Measurements from ENCODE around the gene IRX4. TPM values are rescaled to one million over a fixed set of nuclear protein-coding genes. Genes with fewer than 3 reads are reported as not detected.
A peak's percentile ranks its signal among the peaks of the same experiment; 100 is the strongest.

The IRX4 gene
- total and polyA plus RNA-seq, 7 donors, result 0.05 to 0.65 (median 0.48) TPM; not detected in 4

DNA sequence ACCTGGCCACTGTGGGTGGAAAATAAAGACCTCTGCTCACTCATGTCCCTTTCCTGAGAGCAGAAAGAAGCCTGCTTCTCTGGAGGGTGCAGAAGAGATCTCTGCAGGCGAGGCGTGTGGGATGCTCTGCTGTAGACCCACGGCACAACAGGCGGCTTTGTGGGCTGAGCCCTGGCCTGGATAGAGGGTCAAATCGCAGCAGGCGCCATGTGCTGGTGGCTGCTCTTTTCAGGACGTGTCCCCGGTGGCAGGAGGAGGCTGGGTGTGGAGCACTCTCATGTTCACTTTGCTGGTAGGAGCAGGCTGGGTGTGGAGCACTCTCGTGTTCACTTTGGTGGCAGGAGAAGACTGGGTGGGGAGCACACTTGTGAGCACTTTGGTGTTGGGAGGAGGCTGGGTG, 35.1 kb downstream of the IRX4 start:
- intact Hi-C loops (cut with DNase I), result no loop called here
- ATAC-seq (no peak), DNase-seq (peak in 1 of 2 donors; percentile 19)
- Histone ChIP-seq H3K9me3 (no peaks in the 10 kb centered on the region), H3K4me3 (no peak overlapping the region), H3K36me3 (ENCODE audit: insufficient read depth in 1 of 2, low read depth in 1 of 2) (no peaks in the 10 kb centered on the region), H3K27me3 (ENCODE audit: insufficient read depth in 3 of 3, low read length in 2 of 3) (peaks cover 0 to 51% (median 15%) of the 10 kb centered on the region in 3 donors), H3K4me1 (no peaks in the 10 kb centered on the region), H3K27ac (no peak overlapping the region)
- WGBS, 3 donors, result 74 to 77% (median 75%) methylated on average over 9 of the region's 9 CpGs
- TF ChIP-seq, protein P1, sequence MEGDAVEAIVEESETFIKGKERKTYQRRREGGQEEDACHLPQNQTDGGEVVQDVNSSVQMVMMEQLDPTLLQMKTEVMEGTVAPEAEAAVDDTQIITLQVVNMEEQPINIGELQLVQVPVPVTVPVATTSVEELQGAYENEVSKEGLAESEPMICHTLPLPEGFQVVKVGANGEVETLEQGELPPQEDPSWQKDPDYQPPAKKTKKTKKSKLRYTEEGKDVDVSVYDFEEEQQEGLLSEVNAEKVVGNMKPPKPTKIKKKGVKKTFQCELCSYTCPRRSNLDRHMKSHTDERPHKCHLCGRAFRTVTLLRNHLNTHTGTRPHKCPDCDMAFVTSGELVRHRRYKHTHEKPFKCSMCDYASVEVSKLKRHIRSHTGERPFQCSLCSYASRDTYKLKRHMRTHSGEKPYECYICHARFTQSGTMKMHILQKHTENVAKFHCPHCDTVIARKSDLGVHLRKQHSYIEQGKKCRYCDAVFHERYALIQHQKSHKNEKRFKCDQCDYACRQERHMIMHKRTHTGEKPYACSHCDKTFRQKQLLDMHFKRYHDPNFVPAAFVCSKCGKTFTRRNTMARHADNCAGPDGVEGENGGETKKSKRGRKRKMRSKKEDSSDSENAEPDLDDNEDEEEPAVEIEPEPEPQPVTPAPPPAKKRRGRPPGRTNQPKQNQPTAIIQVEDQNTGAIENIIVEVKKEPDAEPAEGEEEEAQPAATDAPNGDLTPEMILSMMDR (IDR thresholded peaks at IDR 0.05), result no peak

DNA sequence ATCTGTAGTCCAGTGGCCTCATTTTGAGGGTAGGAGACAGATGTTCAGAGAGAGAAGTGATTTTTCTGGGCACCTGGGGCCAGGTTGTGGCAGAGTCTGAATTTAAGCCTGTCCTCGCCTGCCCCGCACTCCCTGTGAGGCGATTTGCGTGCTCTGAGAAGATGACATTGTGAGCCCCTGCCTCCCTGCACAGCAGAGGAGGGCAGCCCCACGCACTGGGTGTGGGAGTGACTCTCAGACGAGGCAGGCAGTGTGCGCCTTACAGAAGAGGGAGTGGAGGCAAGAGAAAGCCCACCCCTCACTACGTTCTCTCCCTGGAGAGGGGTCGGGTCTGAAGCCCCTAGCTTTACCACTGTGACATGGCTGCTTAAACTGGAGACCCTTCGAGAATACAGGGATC, 35.7 kb downstream of the IRX4 start:
- DNase-seq (peak in 1 of 2 donors; percentile 6), ATAC-seq (no peak)
- Histone ChIP-seq H3K27me3 (ENCODE audit: insufficient read depth in 3 of 3, low read length in 2 of 3) (peaks cover 0 to 45% (median 15%) of the 10 kb centered on the region in 3 donors), H3K36me3 (ENCODE audit: insufficient read depth in 1 of 2, low read depth in 1 of 2) (no peaks in the 10 kb centered on the region), H3K4me1 (no peaks in the 10 kb centered on the region), H3K4me3 (no peak overlapping the region), H3K27ac (no peak overlapping the region), H3K9me3 (no peaks in the 10 kb centered on the region)
- TF ChIP-seq, protein P1 (IDR thresholded peaks at IDR 0.05), result no peak
- 66 to 70% (median 69%) methylated on average over 10 of the region's 10 CpGs for WGBS, 3 donors
- intact Hi-C loops (cut with DNase I), result no loop called here

DNA sequence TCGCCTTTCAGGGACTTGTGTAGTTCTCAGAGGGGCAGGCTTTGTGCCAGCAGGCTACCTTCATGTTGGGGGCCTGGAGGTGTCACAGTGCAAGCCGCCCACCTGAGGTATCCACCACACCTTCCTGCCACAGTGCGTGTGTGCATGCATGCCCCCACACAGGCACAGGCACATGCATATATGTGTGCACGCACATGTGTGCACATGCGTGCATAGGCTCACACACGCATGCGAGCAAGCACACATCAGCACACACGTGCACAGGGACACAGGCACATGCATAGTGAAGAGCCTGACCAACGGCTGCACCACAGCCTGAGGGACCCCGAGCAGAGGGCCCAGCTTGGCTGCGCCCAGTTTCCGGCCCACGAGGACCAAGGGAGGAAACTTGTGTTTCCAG, 36.1 kb downstream of the IRX4 start:
- Histone ChIP-seq H3K27ac (no peak overlapping the region), H3K9me3 (no peaks in the 10 kb centered on the region), H3K27me3 (ENCODE audit: insufficient read depth in 3 of 3, low read length in 2 of 3) (peaks cover 0 to 41% (median 16%) of the 10 kb centered on the region in 3 donors), H3K4me3 (no peak overlapping the region), H3K36me3 (ENCODE audit: insufficient read depth in 1 of 2, low read depth in 1 of 2) (no peaks in the 10 kb centered on the region), H3K4me1 (no peaks in the 10 kb centered on the region)
- intact Hi-C loops (cut with DNase I), result no loop called here
- TF ChIP-seq, protein P1 (IDR thresholded peaks at IDR 0.05), result no peak
- ATAC-seq, result no peak
- 82 to 86% (median 84%) methylated on average over 13 of the region's 13 CpGs for WGBS, 3 donors
- peak in 1 of 2 donors; percentile 35 for DNase-seq

DNA sequence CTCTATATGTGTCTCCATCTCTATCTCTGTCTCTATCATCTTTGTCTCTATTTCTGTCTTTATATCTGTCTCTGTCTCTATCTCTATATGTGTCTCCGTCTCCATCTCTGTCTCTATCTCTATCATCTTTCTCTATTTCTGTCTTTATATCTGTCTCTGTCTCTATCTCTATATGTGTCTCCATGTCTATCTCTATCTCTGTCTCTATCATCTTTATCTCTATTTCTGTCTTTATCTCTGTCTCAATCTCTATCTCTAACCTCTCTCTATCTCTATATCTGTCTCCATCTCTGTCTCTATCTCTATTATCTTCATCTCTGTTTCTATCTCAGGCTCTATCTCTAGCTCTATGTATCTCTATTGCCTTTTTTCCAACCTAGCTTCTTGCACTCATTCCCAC, 37.0 kb downstream of the IRX4 start:
- intact Hi-C loops (cut with DNase I), result no loop called here
- Histone ChIP-seq H3K9me3 (no peaks in the 10 kb centered on the region), H3K4me1 (no peaks in the 10 kb centered on the region), H3K27me3 (ENCODE audit: insufficient read depth in 3 of 3, low read length in 2 of 3) (peaks cover 0 to 32% (median 15%) of the 10 kb centered on the region in 3 donors), H3K27ac (no peak overlapping the region), H3K4me3 (no peak overlapping the region), H3K36me3 (ENCODE audit: insufficient read depth in 1 of 2, low read depth in 1 of 2) (no peaks in the 10 kb centered on the region)
- TF ChIP-seq, protein P1 (IDR thresholded peaks at IDR 0.05), result no peak
- no peak for DNase-seq
- 91 to 100% (median 96%) methylated on average over 1 of the region's 1 CpG for WGBS, 3 donors
- no peak for ATAC-seq
